Activated effector memory CD4-positive, alpha-beta T cell treated with Interleukin-2 at 50 U/mL for 16 hours (primary cell): ENCODE measurements around the gene ROBO2.

ENCODE experiments used
- DNase-seq: peaks from one replicate; pipeline ENCODE4 v3.0.0-alpha.2; 2020

ROBO2 gene

DNA sequence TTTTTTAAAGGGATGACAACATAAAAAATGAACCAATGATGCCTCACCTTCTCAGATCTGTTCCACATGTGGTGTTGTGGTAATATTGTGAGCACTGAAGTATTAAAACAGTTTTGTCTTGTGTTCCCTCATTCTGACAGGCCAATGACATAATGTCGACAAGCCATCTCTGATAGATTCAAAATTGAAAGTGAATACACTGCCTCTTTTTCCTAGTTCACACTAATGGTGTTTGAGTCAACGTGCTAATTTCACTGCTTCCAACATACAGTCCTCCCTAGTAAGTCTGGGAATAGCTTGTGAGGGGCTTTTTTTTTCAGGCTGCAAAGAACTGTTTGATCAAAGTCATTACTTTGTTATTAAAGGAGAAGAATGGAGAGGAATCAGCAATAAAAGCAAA lies 82.8 kb downstream of the ROBO2 start:
- no peak for DNase-seq

DNA sequence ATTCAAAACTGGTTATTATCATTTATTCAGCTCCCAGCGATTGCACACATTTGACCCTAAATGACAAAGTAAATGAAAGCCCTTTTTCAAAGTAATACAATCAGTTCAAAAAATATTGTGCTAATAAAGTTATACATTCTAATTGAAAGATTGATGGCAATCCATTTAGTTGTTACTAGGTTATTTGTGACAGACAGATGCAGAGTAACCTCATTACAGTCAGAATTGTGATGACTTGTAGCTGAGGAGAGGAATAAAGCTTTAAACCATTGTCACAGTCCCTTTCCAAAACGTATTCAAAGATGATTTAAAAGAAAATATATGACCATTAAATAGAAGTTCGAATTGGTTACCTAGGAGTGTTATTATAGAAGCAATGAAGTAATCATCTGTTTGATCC lies 86.1 kb downstream of the ROBO2 start:
- no peak for DNase-seq

DNA sequence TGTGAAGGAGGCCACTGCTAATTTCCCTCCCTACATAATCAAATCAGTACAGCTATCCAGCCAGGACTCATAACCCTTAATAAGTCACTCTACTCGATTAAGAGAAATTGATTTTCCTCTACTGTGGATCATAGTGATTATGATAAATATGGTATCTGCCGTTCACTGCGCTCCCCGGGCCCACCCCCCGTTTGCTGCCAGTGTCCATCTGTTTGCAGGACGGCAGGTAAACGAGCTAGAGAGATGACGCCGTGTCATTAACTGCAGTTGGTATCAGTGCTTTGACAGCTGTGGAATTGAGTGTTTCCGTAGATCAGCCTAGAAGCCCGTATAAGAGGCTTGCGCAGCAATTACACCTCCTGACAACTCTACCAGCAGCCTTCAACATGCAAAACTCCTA lies 94.9 kb downstream of the ROBO2 start:
- no peak for DNase-seq

DNA sequence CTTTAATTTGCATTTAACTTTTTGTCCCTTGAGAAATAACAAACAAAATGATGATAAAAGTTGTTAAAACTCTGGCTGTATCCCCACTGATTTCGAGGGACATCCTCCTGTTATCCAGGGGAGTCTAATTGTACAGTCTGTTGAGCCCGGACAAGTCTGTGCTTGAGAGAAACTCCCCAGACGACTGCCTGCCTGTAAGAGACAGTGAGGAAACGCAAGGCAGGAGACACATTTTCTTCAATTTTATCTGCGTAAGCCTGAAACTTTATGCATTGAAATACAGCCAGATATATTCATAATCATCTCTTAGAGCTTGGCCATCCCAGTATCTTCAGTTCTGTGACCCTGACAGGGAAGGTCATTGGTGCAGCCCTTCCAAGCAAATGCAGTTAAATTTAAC lies 97.7 kb downstream of the ROBO2 start:
- DNase-seq, result no peak

DNA sequence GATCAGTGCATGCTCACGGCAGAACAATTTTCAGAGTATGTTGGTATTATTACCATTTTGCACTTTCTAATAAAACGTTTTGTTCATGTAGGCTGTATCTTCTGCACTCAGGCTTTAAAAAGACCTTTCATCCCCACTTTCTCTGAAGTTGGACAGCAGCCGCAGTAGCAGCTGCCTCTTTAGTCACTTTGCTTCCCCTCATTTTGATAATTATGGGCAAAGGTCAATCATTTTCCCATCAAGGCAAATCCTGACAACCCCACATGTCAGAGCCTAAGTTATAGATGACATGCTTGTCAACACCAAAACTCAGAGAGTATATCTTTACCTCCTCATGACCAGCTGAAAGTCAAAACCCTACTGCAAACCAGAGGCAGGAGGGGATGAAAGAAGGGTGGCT lies 99.7 kb downstream of the ROBO2 start:
- DNase-seq, result no peak

DNA sequence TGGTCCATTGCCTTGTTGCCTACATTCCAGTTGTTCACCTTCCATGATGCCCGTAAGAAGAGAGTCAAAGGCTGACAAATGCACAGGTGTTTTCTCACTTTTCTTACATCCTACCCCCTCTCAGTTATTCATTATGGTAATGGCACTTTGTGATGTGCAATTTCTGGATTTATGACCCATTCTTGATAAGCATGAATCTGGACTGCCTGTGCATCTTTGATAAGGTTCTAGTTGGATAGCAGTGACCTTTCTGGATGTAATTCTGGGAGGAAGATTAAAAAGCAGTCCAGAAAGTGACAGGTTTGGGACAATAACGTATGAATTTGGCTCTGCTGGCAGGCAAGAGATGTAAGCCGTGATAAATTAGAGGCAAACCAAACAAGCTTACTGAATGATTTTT lies 101.5 kb downstream of the ROBO2 start:
- no peak for DNase-seq

DNA sequence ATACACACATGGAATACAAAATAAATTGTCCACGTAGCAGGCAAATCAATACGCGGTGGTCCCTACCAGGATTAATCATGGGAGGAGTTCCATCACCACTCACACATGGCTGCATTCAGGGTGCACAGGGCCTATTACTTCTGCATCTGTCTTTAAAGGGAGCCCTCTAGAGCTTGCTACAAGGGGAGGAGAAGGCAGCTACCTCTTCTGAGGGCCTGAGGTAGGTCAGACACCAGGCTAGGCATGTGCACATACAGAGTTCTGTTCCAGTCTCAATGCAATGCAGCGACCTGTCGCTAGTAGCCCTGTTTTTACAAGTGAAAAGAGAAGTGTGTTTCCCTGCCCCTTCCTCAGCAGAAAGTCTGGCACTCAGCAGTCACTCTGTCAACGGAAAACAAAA lies 102.7 kb downstream of the ROBO2 start:
- DNase-seq, result no peak

DNA sequence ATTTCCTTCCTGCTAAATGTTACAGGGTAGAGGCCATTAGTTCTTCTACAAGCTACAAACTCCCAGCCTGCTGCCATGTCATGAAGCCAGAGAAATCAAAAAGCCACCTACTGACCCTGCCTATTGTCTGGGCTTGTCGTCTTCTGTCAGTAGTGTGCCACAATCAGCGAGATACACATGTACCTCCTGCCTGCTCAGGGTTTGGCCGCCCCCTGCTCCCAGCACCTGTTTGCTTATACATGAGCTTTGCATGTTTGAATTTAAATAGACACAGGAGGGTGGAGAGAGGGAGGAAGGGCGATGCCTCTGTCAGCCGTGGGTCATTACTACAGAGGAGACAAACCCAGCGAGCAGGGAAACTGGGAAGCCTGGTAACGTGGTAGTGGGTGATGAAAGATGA lies 106.1 kb downstream of the ROBO2 start:
- no peak for DNase-seq

DNA sequence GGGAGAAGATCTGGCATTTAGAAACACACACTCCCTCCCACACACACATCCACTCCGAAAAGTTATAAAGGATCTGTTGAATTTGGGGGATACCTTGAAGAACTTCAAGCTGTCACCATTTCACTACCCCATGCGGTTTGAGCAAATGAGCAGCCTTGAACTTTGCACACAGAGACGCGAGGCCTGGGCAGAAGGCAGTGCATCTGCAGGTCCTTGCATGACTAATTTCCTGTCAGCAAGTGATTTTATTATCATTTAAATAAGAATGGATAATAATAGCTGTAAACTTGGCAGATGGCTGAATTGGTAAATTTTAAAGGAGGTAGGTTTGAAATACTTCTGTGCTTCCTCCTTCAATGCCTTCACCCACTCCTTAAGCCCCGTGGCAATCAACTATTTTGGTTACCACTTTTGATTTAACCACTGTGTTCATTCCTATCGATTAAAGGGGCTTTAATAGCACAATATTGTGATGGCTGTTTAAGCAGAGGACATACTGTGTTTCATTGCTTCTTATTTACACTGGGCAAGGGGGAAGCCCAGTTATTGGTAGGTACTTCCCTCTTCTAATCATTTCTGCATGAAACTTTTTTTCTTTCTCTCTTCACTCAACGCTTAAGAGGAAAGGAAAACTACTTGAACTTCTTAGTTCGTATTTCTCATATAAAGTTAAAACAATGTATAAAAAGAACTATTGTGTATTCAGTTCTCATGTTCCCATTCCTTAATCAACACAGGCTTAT lies 108.1 kb downstream of the ROBO2 start:
- no peak for DNase-seq

DNA sequence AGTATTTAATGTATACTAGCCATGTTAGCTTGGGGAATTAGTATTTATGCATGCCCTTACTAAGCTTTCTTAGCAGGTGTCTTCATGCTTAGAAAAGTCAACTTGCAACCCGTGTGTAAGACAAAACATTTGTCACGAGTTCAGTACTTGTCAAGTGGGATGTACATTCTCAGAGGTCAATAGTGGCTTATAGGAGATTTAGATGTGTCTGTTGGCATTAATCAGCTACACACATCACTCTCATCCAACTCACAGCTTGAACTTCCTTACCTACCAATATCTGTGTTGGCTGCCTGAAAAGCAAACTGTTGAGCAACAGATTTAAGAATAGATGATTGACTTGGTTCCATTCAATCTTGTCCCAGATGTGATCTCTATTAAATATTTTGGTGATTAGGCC lies 109.5 kb downstream of the ROBO2 start:
- no peak for DNase-seq

DNA sequence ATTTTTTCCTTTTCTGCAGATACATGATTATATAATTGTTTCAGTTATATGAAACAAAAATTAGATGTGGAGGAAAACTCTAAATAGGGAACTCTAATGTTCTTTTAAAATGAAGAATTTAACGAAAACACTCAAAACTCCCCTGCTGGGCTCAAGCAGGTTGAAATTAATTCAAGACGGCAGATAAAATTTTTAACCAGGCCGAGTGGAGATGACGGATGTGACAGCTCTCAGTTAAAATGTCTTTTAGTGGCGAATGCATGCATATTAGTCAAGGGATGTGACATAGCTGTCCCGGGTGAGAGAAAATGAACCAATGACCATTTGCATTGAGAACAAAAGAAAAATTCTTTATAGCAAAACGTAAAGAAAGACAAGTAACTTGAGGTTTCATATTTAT lies 110.1 kb downstream of the ROBO2 start:
- no peak for DNase-seq

DNA sequence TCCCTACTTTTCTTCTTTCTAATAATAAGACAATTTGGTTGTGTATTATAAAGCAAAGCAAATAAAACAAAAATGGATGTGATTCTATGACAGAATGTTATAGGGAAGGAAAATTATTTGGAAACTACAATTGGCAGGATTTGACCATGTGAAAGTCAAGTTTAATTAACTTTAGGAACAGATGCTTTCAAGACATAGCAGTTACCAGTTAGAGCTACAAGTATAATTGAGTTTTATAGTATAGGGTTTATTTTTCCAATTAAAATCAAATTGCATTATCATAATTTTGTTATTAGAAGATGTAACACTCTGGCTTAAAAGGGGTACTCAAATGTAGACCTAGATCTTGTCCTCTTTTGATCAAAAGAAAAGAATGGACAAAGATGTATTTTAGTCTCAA lies 110.9 kb downstream of the ROBO2 start:
- DNase-seq, result no peak

DNA sequence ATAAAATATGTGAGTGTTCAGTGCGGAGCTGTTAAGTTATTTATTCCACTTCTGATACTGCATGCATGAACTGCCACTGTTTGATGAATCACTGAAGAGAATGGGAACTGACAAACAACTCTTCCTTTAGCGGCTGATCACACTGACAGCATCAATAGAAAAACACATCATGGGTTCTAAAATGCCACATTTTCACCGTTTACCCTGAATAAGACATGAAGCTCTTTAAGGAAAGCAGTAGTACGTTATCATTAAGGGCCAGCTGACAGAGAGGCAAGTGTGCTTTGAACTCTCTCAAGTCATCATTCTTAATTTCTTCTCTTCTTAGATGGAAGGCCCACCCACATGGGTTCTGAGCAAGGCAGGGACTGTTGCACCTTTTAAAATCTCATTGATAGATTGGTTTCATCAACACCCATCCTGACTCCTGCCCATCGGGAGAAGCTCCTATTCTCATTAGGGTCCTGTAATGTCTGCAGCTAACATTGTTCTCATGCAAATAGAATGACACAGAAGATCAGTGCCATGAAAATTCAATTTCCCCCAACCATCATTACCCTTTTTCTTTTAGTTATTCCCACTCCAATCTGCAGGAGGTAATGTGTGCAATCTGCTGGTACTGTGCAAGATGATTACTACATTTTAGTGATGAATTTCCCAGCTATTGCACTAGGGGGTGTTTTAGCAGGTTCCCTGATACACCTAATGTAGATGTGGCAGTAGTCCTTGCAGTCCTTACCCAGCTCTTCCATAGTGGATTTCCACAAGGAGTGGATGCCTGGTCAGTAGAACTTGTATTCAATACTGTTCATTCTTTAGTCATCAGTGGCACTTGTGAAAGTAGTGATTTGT lies 119.1 kb downstream of the ROBO2 start:
- no peak for DNase-seq

DNA sequence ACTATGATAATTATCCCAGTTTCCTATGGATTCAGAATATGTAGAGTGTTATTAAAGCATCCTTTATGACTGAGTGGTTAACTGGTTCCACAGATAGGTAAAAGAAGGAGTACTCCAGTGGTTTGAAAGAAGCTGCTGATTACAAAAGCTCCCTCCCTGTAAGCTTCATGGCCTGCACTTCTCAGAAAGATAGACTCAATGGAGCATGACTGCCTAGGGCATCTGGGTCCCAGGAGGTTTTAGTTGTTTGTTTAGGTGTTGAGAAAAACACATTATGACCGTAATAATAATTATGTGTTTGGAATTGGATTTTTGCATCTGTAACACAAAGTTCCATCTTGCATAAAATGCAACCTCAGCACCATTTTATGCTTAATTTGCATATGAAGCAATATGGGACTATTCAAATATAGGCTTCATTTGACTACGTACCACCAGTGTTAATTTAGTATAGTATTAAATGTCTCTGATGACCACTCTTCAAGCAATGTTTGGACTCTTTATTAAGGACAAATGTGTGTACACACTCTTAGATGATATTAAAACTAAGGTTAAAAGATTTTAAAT lies 121.1 kb downstream of the ROBO2 start:
- no peak for DNase-seq

DNA sequence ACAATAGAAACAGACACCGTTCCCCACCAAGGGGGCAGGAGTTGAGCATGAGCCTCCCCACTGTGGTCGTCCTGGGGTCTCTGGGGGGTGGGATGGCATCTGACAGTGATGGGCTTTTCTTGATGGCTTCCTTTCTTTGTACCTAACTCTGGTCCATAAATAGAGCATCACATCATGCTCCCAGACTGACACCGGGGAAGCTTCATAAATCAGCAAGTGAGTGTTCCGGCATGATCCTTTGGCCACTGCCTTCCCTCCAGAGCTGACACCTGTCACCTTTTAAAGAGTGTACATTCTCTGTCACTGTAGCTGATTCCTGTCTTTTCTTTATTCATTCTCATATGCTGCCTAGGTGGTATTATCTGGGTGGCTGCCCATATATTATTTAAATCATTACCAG lies 129.9 kb downstream of the ROBO2 start:
- no peak for DNase-seq

DNA sequence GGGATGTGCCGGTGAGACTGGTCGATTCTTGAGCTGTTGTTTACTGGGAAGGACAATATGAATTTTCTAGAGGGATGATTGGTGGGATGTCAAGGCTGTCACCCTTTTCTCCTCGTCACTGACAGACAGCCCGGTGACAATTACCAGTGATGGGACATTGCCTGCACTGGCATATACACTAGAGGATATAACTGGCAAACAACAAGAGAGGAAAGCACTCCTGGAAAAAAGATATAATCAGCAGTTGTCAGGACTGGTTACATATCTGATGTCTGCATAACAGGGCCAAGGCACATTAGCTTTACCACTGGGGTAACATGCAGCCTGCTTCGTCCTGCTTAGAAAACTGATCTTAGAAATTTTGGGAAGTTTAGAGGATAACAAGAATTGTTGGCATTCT lies 131.1 kb downstream of the ROBO2 start:
- DNase-seq, result no peak

DNA sequence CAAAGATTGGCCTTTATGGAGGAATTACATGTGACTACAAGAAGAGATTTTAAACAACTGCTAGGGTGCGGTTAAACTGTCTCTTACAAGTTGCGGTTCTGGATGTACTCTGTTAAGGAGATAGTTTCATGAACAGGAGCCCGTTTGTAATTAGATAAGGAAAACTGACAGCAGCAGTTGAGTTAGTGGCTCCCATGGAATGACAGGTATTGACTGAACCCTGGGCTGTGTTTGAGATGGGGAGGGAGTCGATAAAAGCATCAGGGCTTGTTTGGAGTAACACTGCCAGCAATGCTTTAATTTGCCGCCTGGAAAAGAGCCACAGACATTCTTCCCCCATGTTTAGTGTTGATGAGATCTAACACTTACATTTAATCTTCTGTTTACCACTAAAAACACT lies 139.9 kb downstream of the ROBO2 start:
- DNase-seq, result no peak

DNA sequence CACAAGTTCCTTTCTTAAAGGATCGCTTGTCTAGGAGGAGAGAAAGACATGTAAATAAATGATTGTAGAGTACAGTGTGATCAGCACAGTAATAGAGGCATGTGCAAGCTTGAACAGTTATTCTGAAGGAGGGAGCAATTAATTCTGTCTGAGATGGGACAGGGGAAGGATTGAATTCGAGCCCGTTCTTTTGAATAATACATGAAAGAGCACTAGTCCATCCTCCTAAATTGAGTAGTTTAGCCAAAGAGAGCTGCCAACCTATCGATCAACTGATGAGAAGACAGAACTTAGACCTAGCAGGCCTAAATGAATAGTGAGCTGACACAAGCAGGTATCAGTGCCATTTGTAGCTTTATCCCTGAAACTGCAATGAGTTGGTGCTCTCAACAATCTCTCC lies 142.4 kb downstream of the ROBO2 start:
- DNase-seq, result no peak

DNA sequence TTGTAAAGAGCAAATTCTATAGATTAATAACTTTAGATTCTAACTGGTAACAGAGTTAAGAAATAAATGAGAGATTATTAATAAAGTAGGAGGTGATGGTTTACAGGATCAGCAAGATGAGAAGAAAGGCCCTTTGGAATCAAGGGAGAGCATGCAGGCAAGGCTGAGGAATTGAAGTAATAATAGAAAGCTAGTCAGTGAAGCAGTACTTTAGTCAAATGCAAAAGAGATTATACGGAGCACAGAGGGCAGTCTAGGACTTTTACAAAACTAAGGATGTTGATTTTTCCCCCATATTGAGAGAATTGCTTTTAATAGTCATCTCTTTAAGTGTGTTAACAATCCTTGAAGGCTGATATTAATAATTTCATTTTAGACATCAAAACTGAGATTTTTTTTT lies 146.4 kb downstream of the ROBO2 start:
- DNase-seq, result no peak

DNA sequence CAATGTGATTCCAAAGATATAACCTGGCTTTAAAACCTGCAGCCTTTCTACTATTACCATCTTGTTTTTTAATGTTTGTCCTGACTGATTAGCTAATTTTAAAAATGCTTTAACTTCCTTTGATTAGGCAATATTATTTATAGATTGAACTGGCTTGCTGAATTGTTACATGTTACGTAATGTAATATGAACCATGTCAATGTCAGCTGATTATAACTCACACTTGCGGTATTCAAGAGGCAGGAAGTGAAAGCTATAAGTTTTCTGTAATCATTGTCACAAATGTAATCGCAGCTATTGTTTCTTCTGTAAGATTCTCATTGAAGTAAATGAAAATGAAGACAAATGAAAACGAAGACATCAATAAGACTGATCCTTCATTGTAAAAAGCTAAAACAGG lies 146.8 kb downstream of the ROBO2 start:
- no peak for DNase-seq

DNA sequence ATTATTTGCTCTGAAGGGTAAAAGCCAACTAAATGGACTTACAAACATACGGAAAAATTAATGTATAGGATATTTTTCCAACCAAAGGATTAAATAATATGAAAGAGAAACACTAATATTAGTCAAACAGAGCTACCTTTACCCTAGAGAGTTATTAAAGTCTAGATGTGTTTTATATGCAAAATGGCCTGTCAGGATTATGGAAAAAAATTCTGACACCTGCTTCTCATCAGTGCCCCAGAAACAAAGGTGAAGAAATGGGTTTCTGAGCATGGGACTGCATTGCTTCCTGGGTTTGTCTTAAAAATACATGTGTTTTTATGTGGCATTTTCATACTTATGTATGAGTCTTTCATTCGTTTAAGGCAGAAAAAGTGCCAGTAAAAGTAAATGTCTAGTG lies 148.3 kb downstream of the ROBO2 start:
- DNase-seq, result no peak

DNA sequence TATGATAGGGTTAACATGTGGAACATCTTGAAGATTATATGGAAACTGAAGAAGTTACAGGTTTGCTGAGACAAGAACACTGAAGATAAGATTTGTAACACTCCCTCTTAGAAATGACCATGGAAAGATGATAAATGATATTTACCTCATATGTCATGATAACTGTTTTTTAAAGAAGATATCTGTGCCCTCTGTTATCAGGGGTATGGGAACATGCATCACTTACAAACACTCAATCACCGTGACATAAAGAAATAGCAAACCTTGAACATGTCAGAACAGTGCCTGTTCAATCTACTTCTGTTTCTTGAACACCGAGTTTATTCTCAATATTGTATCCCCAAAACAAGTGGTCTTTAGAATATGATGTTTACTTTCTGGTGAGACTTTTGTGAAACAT lies 149.4 kb downstream of the ROBO2 start:
- DNase-seq, result no peak

DNA sequence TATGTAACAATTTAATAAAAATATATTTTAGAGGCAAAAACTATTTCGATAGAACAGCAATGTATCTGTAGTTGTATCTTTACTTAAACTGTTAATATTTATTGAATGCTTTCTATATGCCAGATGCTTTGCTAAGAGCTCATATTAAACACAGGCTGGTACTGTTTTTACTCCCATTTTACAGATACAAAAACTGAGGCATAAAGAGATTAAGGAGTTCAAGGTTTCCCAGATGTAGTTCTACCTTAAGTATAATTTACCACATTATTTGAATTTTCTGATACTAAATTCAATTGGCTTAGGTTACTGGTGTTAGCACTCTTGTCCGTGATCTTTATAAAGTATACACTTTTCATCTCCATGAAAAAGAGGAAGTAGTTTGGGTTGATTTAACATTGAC lies 149.8 kb downstream of the ROBO2 start:
- no peak for DNase-seq

DNA sequence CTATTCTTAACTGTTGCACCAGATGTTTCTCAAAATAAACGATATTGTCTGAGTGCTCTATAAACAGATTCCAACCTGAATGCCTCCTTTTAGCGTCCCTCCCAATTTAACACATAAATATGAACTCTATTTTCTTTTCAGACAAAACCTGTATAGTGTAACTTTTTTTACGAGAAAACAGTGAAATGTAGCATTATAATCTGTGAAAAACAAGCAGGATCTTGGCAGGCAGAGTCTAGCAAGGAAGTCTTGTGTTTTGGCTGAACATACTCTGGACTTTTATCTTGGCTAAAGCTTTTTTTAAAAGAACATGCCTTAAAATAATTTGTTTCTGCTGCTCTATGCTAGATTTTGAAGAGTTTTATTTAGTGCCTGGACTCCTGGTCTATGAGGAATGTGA lies 150.5 kb downstream of the ROBO2 start:
- DNase-seq, result no peak
